SK-N-SH (cell line): Measurements from ENCODE around the gene UBE2Q1. TPM values are rescaled to one million over a fixed set of nuclear protein-coding genes. Genes with fewer than 3 reads are reported as not detected.

Source experiments
- CTCF ChIA-PET: fragments of 300-600, 350-600 bp; formaldehyde crosslinking; extraction: SDS; loops from one replicate; lab custom pipeline; 2021; lab: Yijun Ruan, JAX
- POLR2A ChIA-PET: fragments of 350-600 bp; sonication (Branson Sonifier 250); formaldehyde crosslinking; extraction: SDS; loops from one replicate; lab custom pipeline; 2020; ENCODE audit warnings: antibody characterized with exemption, inconsistent platforms; lab: Yijun Ruan, JAX
- DNase-seq: peaks from one replicate; pipeline ENCODE4 v3.0.0; 2012
- H2AFZ ChIP-seq: fragments of 200-600 bp; sonication (generic); 2 replicates; pipeline ENCODE4 v1.8.1; 2016; ENCODE audit warnings: antibody characterized with exemption, mild to moderate bottlenecking, low read depth
- H3F3A ChIP-seq: fragments of 200-600 bp; sonication (generic); replicated peaks from 2 replicates; pipeline ENCODE3; 2016; ENCODE audit warnings: antibody characterized with exemption, mild to moderate bottlenecking; ENCODE audit not compliant: insufficient read depth
- H3K27ac ChIP-seq, 2 experiments: fragments of 200-500 bp in 1 of 2; fragments of 200-600 bp in 1 of 2; sonication (Bioruptor generic) in 1 of 2; sonication (generic), shearing (Covaris generic) in 1 of 2; 2 replicates each; pipeline versions ENCODE4 v1.5.1 to v1.6.1; 2014 to 2016; ENCODE audit warnings: low read depth in 2 of 2, inconsistent platforms in 1 of 2, low read length in 1 of 2, mild to moderate bottlenecking in 1 of 2, mixed read lengths in 1 of 2
- H3K27me3 ChIP-seq: fragments of 200-600 bp; sonication (generic), shearing (Covaris generic); 2 replicates; pipeline ENCODE4 v1.6.1; 2016; ENCODE audit warnings: mixed run types; ENCODE audit not compliant: insufficient read depth
- H3K36me3 ChIP-seq, 2 experiments: fragments of 200-500 bp in 1 of 2; fragments of 200-600 bp in 1 of 2; sonication (Bioruptor generic) in 1 of 2; sonication (generic) in 1 of 2; replicated peaks in 1 of 2; 2 replicates each; pipeline versions ENCODE3 to v1.5.1; 2014 to 2016; ENCODE audit warnings: low read length in 1 of 2, mild to moderate bottlenecking in 1 of 2; ENCODE audit not compliant: insufficient read depth in 2 of 2, control insufficient read depth in 1 of 2
- H3K4me1 ChIP-seq, 2 experiments: fragments of 200-500 bp in 1 of 2; fragments of 200-600 bp in 1 of 2; sonication (Bioruptor generic) in 1 of 2; sonication (generic), shearing (Covaris generic) in 1 of 2; 2 replicates each; pipeline versions ENCODE4 v1.5.1 to v1.6.1; 2014 to 2016; ENCODE audit warnings: low read depth in 1 of 2, low read length in 1 of 2, mixed run types in 1 of 2; ENCODE audit not compliant: insufficient read depth in 2 of 2, control insufficient read depth in 1 of 2
- H3K4me2 ChIP-seq: fragments of 200-600 bp; sonication (generic), shearing (Covaris generic); 2 replicates; pipeline ENCODE4 v1.6.1; 2017; ENCODE audit warnings: mixed run types
- H3K4me3 ChIP-seq, 2 experiments: fragments of 200-500 bp in 1 of 2; fragments of 200-600 bp in 1 of 2; sonication (Bioruptor generic) in 1 of 2; sonication (generic), shearing (Covaris generic) in 1 of 2; 2 replicates each; pipeline versions ENCODE4 v1.5.1 to v1.8.1; 2014 to 2016; ENCODE audit warnings: low read depth in 2 of 2, inconsistent platforms in 1 of 2, low read length in 1 of 2, mild to moderate bottlenecking in 1 of 2, mixed read lengths in 1 of 2, moderate library complexity in 1 of 2
- H3K79me2 ChIP-seq: fragments of 200-600 bp; sonication (generic); 2 replicates; pipeline ENCODE4 v1.8.1; 2017; ENCODE audit warnings: mild to moderate bottlenecking; ENCODE audit not compliant: insufficient read depth
- H3K9ac ChIP-seq: fragments of 200-600 bp; sonication (generic); 2 replicates; pipeline ENCODE4 v1.6.1; 2017; ENCODE audit warnings: mixed run types
- H3K9me2 ChIP-seq: fragments of 200-600 bp; sonication (generic); 2 replicates; pipeline ENCODE4 v1.6.1; 2017; ENCODE audit warnings: mixed run types
- H3K9me3 ChIP-seq: fragments of 200-600 bp; sonication (generic); 2 replicates; pipeline ENCODE4 v1.6.1; 2017; ENCODE audit warnings: mixed run types, mild to moderate bottlenecking, moderate library complexity
- H4K20me1 ChIP-seq: fragments of 200-600 bp; sonication (generic); 2 replicates; pipeline ENCODE4 v1.6.1; 2017; ENCODE audit warnings: mild to moderate bottlenecking, mixed run types; ENCODE audit not compliant: insufficient read depth
- EZH2phosphoT487 ChIP-seq: fragments of 200-600 bp; sonication (generic); IDR thresholded peaks from 2 replicates; pipeline ENCODE4 v1.6.1; 2017; ENCODE audit warnings: low read depth, mixed run types, mild to moderate bottlenecking, antibody characterized with exemption, moderate library complexity, borderline replicate concordance
- FOSL2 ChIP-seq: IDR thresholded peaks from 2 replicates; pipeline ENCODE4 v1.4.0; 2012; ENCODE audit warnings: low read depth, mild to moderate bottlenecking, moderate library complexity, borderline replicate concordance
- FOXJ3 ChIP-seq: sonication (generic); formaldehyde crosslinking; IDR thresholded peaks from 2 replicates; pipeline ENCODE4 v1.5.1; 2020; ENCODE audit warnings: mild to moderate bottlenecking, missing genetic modification reagents
- FOXM1 ChIP-seq: IDR thresholded peaks from 2 replicates; pipeline ENCODE4 v1.4.0; 2012; ENCODE audit warnings: low read depth, mild to moderate bottlenecking
- GATA2 ChIP-seq: sonication (generic); formaldehyde crosslinking; IDR thresholded peaks from 2 replicates; pipeline ENCODE4 v1.5.0; 2020; ENCODE audit warnings: mild to moderate bottlenecking, missing genetic modification reagents
- JUND ChIP-seq: IDR thresholded peaks from 2 replicates; pipeline ENCODE4 v1.4.0; 2012
- MAX ChIP-seq: IDR thresholded peaks from 2 replicates; pipeline ENCODE4 v1.4.0; 2012; ENCODE audit warnings: low read depth
- MXI1 ChIP-seq: IDR thresholded peaks from 2 replicates; pipeline ENCODE4 v1.6.1; 2012; ENCODE audit warnings: mild to moderate bottlenecking, low read depth, low read length, improper control_type of control experiment
- POLR2AphosphoS5 ChIP-seq: IDR thresholded peaks from 2 replicates; pipeline ENCODE4 v1.6.1; 2012; ENCODE audit warnings: low read depth, low read length
- RAD21 ChIP-seq: IDR thresholded peaks from 2 replicates; pipeline ENCODE4 v1.6.1; 2012; ENCODE audit warnings: mild to moderate bottlenecking, low read length
- RCOR1 ChIP-seq: fragments of 150-350 bp; IDR thresholded peaks from 2 replicates; pipeline ENCODE4 v1.6.1; 2017; ENCODE audit warnings: antibody characterized with exemption, low read length
- RFX5 ChIP-seq: IDR thresholded peaks from 2 replicates; pipeline ENCODE4 v1.6.1; 2012; ENCODE audit warnings: mild to moderate bottlenecking, improper control_type of control experiment, low read length
- RXRA ChIP-seq: IDR thresholded peaks from 2 replicates; pipeline ENCODE4 v1.4.0; 2012; ENCODE audit warnings: low read depth, mild to moderate bottlenecking, borderline replicate concordance
- SIN3A ChIP-seq: IDR thresholded peaks from 2 replicates; pipeline ENCODE4 v1.6.1; 2012; ENCODE audit warnings: low read depth, mild to moderate bottlenecking, low read length, moderate library complexity, borderline replicate concordance
- USF1 ChIP-seq: IDR thresholded peaks from 2 replicates; pipeline ENCODE4 v1.4.0; 2012; ENCODE audit warnings: low read depth, borderline replicate concordance
- YY1 ChIP-seq: IDR thresholded peaks from 2 replicates; pipeline ENCODE4 v1.4.0; 2012; ENCODE audit warnings: low read depth, mild to moderate bottlenecking
- WGBS: methylation state at CpG from one replicate; pipeline ENCODE4 v1.1.6; 2017; ENCODE audit warnings: low lambda C conversion rate; 5-methylcytosine and 5-hydroxymethylcytosine counted together
- polyA plus RNA-seq, 3 experiments: library from polyadenylated mRNA; depleted of rRNA; stranded (reverse); fragments of >200 nt; gene quantifications; 2 replicates each; pipeline ENCODE4 v1.2.3, GENCODE V29; 2012
- TF ChIP-seq, protein P1 (sequence below): IDR thresholded peaks from 2 replicates; pipeline ENCODE4 v1.4.0; 2012; ENCODE audit warnings: low read depth, borderline replicate concordance
- TF ChIP-seq, protein P2 (sequence below): fragments of 200-600 bp; sonication (generic); IDR thresholded peaks from 2 replicates; pipeline ENCODE4 v1.6.1; 2017; ENCODE audit warnings: antibody characterized with exemption, mild to moderate bottlenecking, moderate library complexity
- TF ChIP-seq, protein P3 (sequence below): IDR thresholded peaks from 2 replicates; pipeline ENCODE4; 2012

UBE2Q1 gene
- polyA plus RNA-seq, 1 of the 3 experiments (the other 2 are of a cell fraction), result 12.5 TPM

GRCh38 chr1:154519591-154519991 is 38.9 kb downstream of the UBE2Q1 start:
- Histone ChIP-seq H3K9ac (no peak overlapping the region), H4K20me1 (no peaks in the 10 kb centered on the region), H3F3A (no peaks in the 10 kb centered on the region), H2AFZ (no peak overlapping the region), H3K9me2 (no peaks in the 10 kb centered on the region), H3K36me3 (no peaks in the 10 kb centered on the region), H3K9me3 (no peaks in the 10 kb centered on the region), H3K27ac (no peak overlapping the region), H3K4me2 (no peak overlapping the region), H3K79me2 (no peaks in the 10 kb centered on the region), H3K4me1 (no peaks in the 10 kb centered on the region), H3K4me3 (no peak overlapping the region), H3K27me3 (peaks cover 15% of the 10 kb centered on the region; the same call in 1 of the 2 replicates)
- 67% methylated on average over 9 of the region's 9 CpGs for WGBS
- ChIA-PET POLR2A (no interaction called here), CTCF (interaction anchor here (0.8 to 1.4 kb wide), 3 partner anchors 15 to 150 kb away, joined by 3 to 4 read pairs (median 3); no protein-coding TSS in a partner anchor)
- DNase-seq, result no peak
- TF ChIP-seq RCOR1 (no peak), SIN3A (no peak), FOSL2 (no peak), EZH2phosphoT487 (no peak), FOXM1 (no peak), GATA2 (CRISPR knock-in tag) (no peak), RFX5 (no peak), POLR2AphosphoS5 (no peak), RXRA (no peak)
- TF ChIP-seq, protein P1, sequence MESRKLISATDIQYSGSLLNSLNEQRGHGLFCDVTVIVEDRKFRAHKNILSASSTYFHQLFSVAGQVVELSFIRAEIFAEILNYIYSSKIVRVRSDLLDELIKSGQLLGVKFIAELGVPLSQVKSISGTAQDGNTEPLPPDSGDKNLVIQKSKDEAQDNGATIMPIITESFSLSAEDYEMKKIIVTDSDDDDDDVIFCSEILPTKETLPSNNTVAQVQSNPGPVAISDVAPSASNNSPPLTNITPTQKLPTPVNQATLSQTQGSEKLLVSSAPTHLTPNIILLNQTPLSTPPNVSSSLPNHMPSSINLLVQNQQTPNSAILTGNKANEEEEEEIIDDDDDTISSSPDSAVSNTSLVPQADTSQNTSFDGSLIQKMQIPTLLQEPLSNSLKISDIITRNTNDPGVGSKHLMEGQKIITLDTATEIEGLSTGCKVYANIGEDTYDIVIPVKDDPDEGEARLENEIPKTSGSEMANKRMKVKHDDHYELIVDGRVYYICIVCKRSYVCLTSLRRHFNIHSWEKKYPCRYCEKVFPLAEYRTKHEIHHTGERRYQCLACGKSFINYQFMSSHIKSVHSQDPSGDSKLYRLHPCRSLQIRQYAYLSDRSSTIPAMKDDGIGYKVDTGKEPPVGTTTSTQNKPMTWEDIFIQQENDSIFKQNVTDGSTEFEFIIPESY, result no peak
- TF ChIP-seq, protein P2, sequence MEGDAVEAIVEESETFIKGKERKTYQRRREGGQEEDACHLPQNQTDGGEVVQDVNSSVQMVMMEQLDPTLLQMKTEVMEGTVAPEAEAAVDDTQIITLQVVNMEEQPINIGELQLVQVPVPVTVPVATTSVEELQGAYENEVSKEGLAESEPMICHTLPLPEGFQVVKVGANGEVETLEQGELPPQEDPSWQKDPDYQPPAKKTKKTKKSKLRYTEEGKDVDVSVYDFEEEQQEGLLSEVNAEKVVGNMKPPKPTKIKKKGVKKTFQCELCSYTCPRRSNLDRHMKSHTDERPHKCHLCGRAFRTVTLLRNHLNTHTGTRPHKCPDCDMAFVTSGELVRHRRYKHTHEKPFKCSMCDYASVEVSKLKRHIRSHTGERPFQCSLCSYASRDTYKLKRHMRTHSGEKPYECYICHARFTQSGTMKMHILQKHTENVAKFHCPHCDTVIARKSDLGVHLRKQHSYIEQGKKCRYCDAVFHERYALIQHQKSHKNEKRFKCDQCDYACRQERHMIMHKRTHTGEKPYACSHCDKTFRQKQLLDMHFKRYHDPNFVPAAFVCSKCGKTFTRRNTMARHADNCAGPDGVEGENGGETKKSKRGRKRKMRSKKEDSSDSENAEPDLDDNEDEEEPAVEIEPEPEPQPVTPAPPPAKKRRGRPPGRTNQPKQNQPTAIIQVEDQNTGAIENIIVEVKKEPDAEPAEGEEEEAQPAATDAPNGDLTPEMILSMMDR, result no peak

DNA sequence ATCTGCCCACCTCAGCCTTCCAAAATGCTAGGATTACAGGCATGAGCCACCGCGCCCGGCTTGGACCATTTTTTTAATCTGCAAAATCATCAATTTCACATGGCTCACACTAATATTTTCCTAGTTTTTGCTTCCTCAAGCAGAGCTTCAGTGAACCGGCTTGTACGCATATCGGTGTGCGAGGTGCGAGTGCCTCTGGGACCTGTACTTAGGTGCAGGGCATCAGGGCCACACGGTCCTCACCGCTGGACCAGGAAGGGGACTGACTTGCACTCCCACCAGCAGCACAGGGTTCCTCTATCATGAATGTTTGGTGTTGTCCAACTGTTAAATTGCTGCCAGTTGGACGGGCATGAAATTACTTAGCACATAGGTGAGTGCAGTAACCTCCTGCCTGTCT is 40.8 kb downstream of the UBE2Q1 start:
- TF ChIP-seq MXI1 (no peak), MAX (no peak), RAD21 (no peak), YY1 (no peak), POLR2AphosphoS5 (no peak), JUND (no peak), FOXM1 (no peak), FOXJ3 (no peak), RFX5 (no peak), USF1 (no peak)
- TF ChIP-seq, protein P3, sequence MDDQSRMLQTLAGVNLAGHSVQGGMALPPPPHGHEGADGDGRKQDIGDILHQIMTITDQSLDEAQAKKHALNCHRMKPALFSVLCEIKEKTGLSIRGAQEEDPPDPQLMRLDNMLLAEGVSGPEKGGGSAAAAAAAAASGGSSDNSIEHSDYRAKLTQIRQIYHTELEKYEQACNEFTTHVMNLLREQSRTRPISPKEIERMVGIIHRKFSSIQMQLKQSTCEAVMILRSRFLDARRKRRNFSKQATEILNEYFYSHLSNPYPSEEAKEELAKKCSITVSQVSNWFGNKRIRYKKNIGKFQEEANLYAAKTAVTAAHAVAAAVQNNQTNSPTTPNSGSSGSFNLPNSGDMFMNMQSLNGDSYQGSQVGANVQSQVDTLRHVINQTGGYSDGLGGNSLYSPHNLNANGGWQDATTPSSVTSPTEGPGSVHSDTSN, result no peak
- TF ChIP-seq, protein P1, result no peak
- H2AFZ ChIP-seq, result no peak overlapping the region
- no peak overlapping the region for H3K4me2 ChIP-seq
- H4K20me1 ChIP-seq, result no peaks in the 10 kb centered on the region
- H3K4me3 ChIP-seq, result no peak overlapping the region
- no peaks in the 10 kb centered on the region for H3F3A ChIP-seq
- DNase-seq, result no peak
- no peaks in the 10 kb centered on the region for H3K4me1 ChIP-seq
- POLR2A ChIA-PET, result no interaction called here
- no peaks in the 10 kb centered on the region for H3K79me2 ChIP-seq
- H3K9ac ChIP-seq, result no peak overlapping the region
- H3K9me2 ChIP-seq, result no peaks in the 10 kb centered on the region
- peaks cover 9% of the 10 kb centered on the region; the same call in 1 of the 2 replicates for H3K27me3 ChIP-seq
- WGBS, result 80% methylated on average over 11 of the region's 11 CpGs
- no peak overlapping the region for H3K27ac ChIP-seq
- no peaks in the 10 kb centered on the region for H3K36me3 ChIP-seq
- no peaks in the 10 kb centered on the region for H3K9me3 ChIP-seq
- CTCF ChIA-PET, result interaction anchor here (1.3 to 1.4 kb wide), 4 partner anchors 37 to 361 kb away, joined by 3 to 5 read pairs (median 4); no protein-coding TSS in a partner anchor
